HepG2 (cell line): ENCODE data around the gene NDRG3. TPM values are rescaled to one million over a fixed set of nuclear protein-coding genes. Genes with fewer than 3 reads are reported as not detected.
A peak's percentile ranks its signal among the peaks of the same experiment; 100 is the strongest.

ENCODE experiments used
- ATAD3A ChIP-seq: sonication (generic); formaldehyde crosslinking; IDR thresholded peaks from 2 replicates; pipeline ENCODE4 v1.4.0; 2020; ENCODE audit warnings: missing genetic modification reagents
- CBX5 ChIP-seq: sonication (generic); formaldehyde crosslinking; IDR thresholded peaks from 2 replicates; pipeline ENCODE4 v1.4.0; 2020; ENCODE audit warnings: missing genetic modification reagents, borderline replicate concordance
- HIVEP1 ChIP-seq: sonication (generic); formaldehyde crosslinking; IDR thresholded peaks from 2 replicates; pipeline ENCODE4 v1.4.0; 2020; ENCODE audit warnings: mild to moderate bottlenecking, missing genetic modification reagents
- MAFF ChIP-seq: IDR thresholded peaks from 2 replicates; pipeline ENCODE4 v1.6.1; 2011; ENCODE audit warnings: low read depth, low read length, improper control_type of control experiment
- NRL ChIP-seq: sonication (generic); formaldehyde crosslinking; IDR thresholded peaks from 2 replicates; pipeline ENCODE4 v1.5.0; 2020; ENCODE audit warnings: missing genetic modification reagents, mild to moderate bottlenecking, moderate library complexity, borderline replicate concordance
- RFX1 ChIP-seq: fragments of 450-650 bp; IDR thresholded peaks from 2 replicates; pipeline ENCODE4 v1.6.1; 2017
- RFX3 ChIP-seq: IDR thresholded peaks from 2 replicates; pipeline ENCODE4 v1.6.1; 2016; ENCODE audit warnings: missing biosample characterization, missing genetic modification reagents
- SRSF1 ChIP-seq: fragments of 200-400 bp; formaldehyde crosslinking; optimal IDR thresholded peaks from 2 replicates; pipeline ENCODE3; 2017; ENCODE audit warnings: mild to moderate bottlenecking, low read depth, low read length, moderate library complexity
- TAF15 ChIP-seq: fragments of 200-400 bp; formaldehyde crosslinking; IDR thresholded peaks from one replicate; pipeline ENCODE4 v1.6.1; 2018; ENCODE audit warnings: mild to moderate bottlenecking, low read depth, low read length; ENCODE audit not compliant: poor library complexity, severe bottlenecking
- TOPORS ChIP-seq: sonication (generic); formaldehyde crosslinking; IDR thresholded peaks from 2 replicates; pipeline ENCODE4 v1.8.0; 2023; ENCODE audit warnings: mild to moderate bottlenecking, missing genetic modification reagents
- ZNF432 ChIP-seq: sonication (generic); formaldehyde crosslinking; IDR thresholded peaks from 2 replicates; pipeline ENCODE4 v1.5.0; 2020; ENCODE audit warnings: missing genetic modification reagents, mild to moderate bottlenecking, borderline replicate concordance
- ZSCAN29 ChIP-seq: sonication (generic); formaldehyde crosslinking; conservative IDR thresholded peaks from 2 replicates; pipeline ENCODE4 v1.4.0; 2020; ENCODE audit warnings: mild to moderate bottlenecking, missing genetic modification reagents
- polyA plus RNA-seq, 8 experiments: library from polyadenylated mRNA; depleted of rRNA in 3 of 8; stranded (reverse) in 7 of 8; unstranded in 1 of 8; fragments of >200 nt; fragmentation: Illumina TruSeq in 4 of 8; extraction: Trizol in 4 of 8; gene quantifications; 2 replicates each; pipeline versions ENCODE4 v1.2.1 to v1.2.3, GENCODE V29; 2011 to 2016; ENCODE audit warnings: low read depth in 4 of 8, missing spikeins in 1 of 8, mixed read lengths in 1 of 8; ENCODE audit not compliant: insufficient read depth in 1 of 8
- total RNA-seq, 5 experiments: library from RNA; depleted of rRNA; stranded (reverse); fragments of >200 nt; fragmentation: Illumina TruSeq; extraction: Trizol; gene quantifications; 2 replicates each; pipeline ENCODE4 v1.2.3, GENCODE V29; 2016; ENCODE audit warnings: low read depth in 1 of 5
- TF ChIP-seq, protein P1 (sequence below): sonication (generic); formaldehyde crosslinking; IDR thresholded peaks from 2 replicates; pipeline ENCODE4 v1.4.0; 2020; ENCODE audit warnings: missing genetic modification reagents
- TF ChIP-seq, protein P2 (sequence below): sonication (generic); formaldehyde crosslinking; IDR thresholded peaks from 2 replicates; pipeline ENCODE4 v1.4.0; 2020; ENCODE audit warnings: missing genetic modification reagents
- TF ChIP-seq, protein P3 (sequence below): IDR thresholded peaks from 2 replicates; pipeline ENCODE4 v1.6.1; 2012; ENCODE audit warnings: low read length, improper control_type of control experiment
- TF ChIP-seq, protein P4 (sequence below): sonication (generic); formaldehyde crosslinking; IDR thresholded peaks from 2 replicates; pipeline ENCODE4 v1.8.0; 2022; ENCODE audit warnings: mild to moderate bottlenecking, missing genetic modification reagents, moderate library complexity
- TF ChIP-seq, protein P5 (sequence below): sonication (generic); formaldehyde crosslinking; IDR thresholded peaks from 2 replicates; pipeline ENCODE4 v1.8.1; 2023; ENCODE audit warnings: missing genetic modification reagents, inconsistent platforms, borderline replicate concordance

The NDRG3 gene
- total and polyA plus RNA-seq, 2 of the 13 experiments (the other 11 are each of a cell fraction or from before 2014, with no cell fraction given) = 36.0 to 40.5 TPM

DNA sequence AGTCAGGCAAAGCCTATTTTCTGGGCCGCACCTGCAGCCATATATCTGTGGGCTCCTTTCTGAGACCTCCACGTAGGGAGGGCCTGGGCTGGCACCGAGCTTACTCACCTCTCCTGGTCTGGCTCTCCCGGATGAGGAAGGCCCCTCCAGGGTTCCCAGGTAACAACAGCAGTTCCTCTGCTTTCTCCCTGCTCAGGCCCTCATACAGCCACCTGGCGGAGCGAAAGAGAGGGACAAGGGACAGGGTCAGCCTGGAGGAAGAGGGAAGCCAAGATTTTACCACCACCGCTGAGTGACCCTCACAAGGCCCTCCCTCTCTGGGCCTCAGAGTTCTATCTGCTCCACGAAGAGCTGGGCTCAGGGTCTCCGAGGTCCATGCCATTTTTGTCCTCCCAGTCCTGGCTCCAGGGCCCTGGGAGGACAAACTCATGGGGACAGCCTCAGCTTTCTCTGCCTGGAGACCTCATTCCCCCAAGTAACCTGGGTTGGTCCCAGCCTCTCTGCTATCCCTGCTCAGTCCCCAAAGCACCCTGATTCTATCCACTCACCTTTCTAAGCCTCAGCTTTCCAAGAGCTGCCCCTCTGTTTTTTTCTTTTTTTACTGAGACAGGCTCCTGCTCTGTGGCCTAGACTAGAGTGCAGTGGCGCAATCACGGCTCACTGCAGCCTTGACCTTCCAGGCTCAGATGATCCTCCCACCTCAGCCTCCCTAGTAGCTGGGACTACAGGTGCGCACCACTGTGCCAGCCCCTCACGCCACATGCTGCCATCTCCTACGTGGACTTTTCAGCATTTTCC lies 113.2 kb downstream of the NDRG3 start (continued):
- TF ChIP-seq SRSF1 = no peak
- TF ChIP-seq, protein P1, sequence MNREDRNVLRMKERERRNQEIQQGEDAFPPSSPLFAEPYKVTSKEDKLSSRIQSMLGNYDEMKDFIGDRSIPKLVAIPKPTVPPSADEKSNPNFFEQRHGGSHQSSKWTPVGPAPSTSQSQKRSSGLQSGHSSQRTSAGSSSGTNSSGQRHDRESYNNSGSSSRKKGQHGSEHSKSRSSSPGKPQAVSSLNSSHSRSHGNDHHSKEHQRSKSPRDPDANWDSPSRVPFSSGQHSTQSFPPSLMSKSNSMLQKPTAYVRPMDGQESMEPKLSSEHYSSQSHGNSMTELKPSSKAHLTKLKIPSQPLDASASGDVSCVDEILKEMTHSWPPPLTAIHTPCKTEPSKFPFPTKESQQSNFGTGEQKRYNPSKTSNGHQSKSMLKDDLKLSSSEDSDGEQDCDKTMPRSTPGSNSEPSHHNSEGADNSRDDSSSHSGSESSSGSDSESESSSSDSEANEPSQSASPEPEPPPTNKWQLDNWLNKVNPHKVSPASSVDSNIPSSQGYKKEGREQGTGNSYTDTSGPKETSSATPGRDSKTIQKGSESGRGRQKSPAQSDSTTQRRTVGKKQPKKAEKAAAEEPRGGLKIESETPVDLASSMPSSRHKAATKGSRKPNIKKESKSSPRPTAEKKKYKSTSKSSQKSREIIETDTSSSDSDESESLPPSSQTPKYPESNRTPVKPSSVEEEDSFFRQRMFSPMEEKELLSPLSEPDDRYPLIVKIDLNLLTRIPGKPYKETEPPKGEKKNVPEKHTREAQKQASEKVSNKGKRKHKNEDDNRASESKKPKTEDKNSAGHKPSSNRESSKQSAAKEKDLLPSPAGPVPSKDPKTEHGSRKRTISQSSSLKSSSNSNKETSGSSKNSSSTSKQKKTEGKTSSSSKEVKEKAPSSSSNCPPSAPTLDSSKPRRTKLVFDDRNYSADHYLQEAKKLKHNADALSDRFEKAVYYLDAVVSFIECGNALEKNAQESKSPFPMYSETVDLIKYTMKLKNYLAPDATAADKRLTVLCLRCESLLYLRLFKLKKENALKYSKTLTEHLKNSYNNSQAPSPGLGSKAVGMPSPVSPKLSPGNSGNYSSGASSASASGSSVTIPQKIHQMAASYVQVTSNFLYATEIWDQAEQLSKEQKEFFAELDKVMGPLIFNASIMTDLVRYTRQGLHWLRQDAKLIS = no peak
- TF ChIP-seq, protein P2, sequence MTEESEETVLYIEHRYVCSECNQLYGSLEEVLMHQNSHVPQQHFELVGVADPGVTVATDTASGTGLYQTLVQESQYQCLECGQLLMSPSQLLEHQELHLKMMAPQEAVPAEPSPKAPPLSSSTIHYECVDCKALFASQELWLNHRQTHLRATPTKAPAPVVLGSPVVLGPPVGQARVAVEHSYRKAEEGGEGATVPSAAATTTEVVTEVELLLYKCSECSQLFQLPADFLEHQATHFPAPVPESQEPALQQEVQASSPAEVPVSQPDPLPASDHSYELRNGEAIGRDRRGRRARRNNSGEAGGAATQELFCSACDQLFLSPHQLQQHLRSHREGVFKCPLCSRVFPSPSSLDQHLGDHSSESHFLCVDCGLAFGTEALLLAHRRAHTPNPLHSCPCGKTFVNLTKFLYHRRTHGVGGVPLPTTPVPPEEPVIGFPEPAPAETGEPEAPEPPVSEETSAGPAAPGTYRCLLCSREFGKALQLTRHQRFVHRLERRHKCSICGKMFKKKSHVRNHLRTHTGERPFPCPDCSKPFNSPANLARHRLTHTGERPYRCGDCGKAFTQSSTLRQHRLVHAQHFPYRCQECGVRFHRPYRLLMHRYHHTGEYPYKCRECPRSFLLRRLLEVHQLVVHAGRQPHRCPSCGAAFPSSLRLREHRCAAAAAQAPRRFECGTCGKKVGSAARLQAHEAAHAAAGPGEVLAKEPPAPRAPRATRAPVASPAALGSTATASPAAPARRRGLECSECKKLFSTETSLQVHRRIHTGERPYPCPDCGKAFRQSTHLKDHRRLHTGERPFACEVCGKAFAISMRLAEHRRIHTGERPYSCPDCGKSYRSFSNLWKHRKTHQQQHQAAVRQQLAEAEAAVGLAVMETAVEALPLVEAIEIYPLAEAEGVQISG (CRISPR knock-in tag) = peak; percentile 45
- TF ChIP-seq NRL (CRISPR knock-in tag) = no peak; the same call in none of the 2 replicates
- 0 out of 2 replicates have a peak, but pooled peaks have one; percentile 73 for TF ChIP-seq ZSCAN29 (CRISPR knock-in tag)
- TF ChIP-seq HIVEP1 (CRISPR knock-in tag) = peak; percentile 64; the same call in 1 of the 2 replicates
- TF ChIP-seq MAFF = no peak
- no peak for TF ChIP-seq RFX1
- TF ChIP-seq CBX5 (CRISPR knock-in tag) = peak; percentile 80; the same call in 1 of the 2 replicates
- TF ChIP-seq TAF15 = no peak
- no peak for TF ChIP-seq RFX3 (CRISPR knock-in tag)
- no peak for TF ChIP-seq ZNF432 (CRISPR knock-in tag)
- no peak for TF ChIP-seq TOPORS (CRISPR knock-in tag)
- TF ChIP-seq, protein P3, sequence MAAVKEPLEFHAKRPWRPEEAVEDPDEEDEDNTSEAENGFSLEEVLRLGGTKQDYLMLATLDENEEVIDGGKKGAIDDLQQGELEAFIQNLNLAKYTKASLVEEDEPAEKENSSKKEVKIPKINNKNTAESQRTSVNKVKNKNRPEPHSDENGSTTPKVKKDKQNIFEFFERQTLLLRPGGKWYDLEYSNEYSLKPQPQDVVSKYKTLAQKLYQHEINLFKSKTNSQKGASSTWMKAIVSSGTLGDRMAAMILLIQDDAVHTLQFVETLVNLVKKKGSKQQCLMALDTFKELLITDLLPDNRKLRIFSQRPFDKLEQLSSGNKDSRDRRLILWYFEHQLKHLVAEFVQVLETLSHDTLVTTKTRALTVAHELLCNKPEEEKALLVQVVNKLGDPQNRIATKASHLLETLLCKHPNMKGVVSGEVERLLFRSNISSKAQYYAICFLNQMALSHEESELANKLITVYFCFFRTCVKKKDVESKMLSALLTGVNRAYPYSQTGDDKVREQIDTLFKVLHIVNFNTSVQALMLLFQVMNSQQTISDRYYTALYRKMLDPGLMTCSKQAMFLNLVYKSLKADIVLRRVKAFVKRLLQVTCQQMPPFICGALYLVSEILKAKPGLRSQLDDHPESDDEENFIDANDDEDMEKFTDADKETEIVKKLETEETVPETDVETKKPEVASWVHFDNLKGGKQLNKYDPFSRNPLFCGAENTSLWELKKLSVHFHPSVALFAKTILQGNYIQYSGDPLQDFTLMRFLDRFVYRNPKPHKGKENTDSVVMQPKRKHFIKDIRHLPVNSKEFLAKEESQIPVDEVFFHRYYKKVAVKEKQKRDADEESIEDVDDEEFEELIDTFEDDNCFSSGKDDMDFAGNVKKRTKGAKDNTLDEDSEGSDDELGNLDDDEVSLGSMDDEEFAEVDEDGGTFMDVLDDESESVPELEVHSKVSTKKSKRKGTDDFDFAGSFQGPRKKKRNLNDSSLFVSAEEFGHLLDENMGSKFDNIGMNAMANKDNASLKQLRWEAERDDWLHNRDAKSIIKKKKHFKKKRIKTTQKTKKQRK = no peak
- no peak for TF ChIP-seq ATAD3A (CRISPR knock-in tag)
- TF ChIP-seq, protein P4, sequence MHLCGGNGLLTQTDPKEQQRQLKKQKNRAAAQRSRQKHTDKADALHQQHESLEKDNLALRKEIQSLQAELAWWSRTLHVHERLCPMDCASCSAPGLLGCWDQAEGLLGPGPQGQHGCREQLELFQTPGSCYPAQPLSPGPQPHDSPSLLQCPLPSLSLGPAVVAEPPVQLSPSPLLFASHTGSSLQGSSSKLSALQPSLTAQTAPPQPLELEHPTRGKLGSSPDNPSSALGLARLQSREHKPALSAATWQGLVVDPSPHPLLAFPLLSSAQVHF (CRISPR knock-in tag) = no peak
- TF ChIP-seq, protein P5, sequence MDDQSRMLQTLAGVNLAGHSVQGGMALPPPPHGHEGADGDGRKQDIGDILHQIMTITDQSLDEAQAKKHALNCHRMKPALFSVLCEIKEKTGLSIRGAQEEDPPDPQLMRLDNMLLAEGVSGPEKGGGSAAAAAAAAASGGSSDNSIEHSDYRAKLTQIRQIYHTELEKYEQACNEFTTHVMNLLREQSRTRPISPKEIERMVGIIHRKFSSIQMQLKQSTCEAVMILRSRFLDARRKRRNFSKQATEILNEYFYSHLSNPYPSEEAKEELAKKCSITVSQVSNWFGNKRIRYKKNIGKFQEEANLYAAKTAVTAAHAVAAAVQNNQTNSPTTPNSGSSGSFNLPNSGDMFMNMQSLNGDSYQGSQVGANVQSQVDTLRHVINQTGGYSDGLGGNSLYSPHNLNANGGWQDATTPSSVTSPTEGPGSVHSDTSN (CRISPR knock-in tag) = no peak
